ENCODE results near the gene CACNA1B. TPM values are rescaled to one million over a fixed set of nuclear protein-coding genes. Genes with fewer than 3 reads are reported as not detected.

CACNA1B gene
- total RNA-seq, 5 donors from 2014 or later (not counting 1 experiment from before 2014, with no cell fraction given), result 0.03 to 0.09 (median 0.03) TPM; not detected in 2

DNA sequence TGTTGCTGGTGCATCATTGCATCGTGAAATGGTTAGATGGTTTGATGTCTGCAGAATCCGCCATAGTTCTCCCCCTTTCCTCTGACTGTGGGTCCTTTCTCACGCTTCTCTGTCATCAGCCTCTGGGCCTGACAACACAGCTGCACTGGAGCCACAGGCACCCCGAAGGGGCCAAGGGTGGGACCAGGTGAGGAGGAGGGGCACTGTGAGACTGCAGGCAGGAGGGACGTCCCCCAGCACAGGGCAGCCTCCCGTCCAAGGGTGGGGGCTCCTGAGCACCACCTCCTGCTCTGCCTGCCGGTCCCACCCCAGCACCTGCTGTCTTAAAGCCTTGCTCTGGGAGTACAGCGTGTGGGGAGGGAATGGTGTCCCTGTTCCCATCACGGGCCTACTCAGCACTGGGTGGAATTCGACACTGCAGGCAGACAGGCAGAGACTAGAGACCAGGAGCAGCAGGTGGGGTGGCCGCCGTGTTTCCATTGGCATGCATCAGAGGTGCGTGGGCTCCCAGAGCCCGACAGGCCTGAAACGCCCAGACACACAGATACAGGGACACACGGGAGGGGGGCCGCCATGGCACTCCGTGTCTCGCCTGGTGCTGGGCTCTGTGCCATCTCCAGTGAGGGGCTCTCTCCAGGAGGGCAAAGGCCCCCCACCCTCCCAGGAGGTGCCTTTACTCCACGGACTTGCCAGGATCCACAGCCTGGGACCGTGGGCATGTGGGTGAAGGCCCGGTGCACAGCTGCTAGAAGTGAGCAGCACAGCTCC, 15.0 kb downstream of the CACNA1B start:
- H3K9me3 ChIP-seq, result no peaks in the 10 kb centered on the region
- no peaks in the 10 kb centered on the region for H3K9me3 Mint-ChIP-seq
- no peak overlapping the region for H3K27ac ChIP-seq (ENCODE audit: low read length)
- peaks cover 0 to 5% of the 10 kb centered on the region in 2 experiments for H3K27me3 ChIP-seq (replicated peaks in 1 of 2; ENCODE audit: control insufficient read depth in 2 of 2, extremely low read depth in 1 of 2, insufficient read depth in 2 of 2, low read length in 1 of 2)
- ChIA-PET POLR2A (no interaction called here), CTCF (interaction anchor here in 1 of 2 donors (0.6 kb wide), 1 partner anchor 115 kb away, joined by 5 read pairs; no protein-coding TSS in a partner anchor)
- no peak overlapping the region for H3K27ac Mint-ChIP-seq
- H3K4me3 ChIP-seq (ENCODE audit: control insufficient read depth in 1 of 2, extremely low read depth in 1 of 2, low read length in 1 of 2), result no peak overlapping the region
- ATAC-seq (replicated peaks in 1 of 4) (no peak), DNase-seq (no peak)
- no peaks in the 10 kb centered on the region for H3K36me3 ChIP-seq (ENCODE audit: control insufficient read depth in 2 of 2, extremely low read depth in 1 of 2, insufficient read depth in 1 of 2, low read length in 1 of 2)
- H3K4me1 ChIP-seq (ENCODE audit: control insufficient read depth in 1 of 2, extremely low read depth in 1 of 2, insufficient read depth in 2 of 2, low read length in 2 of 2), result no peaks in the 10 kb centered on the region
- WGBS (ENCODE audit: insufficient coverage), result 72% methylated on average over 20 of the region's 22 CpGs
- no peaks in the 10 kb centered on the region for H3K36me3 Mint-ChIP-seq
- H3K4me1 Mint-ChIP-seq, result no peaks in the 10 kb centered on the region
- no peak overlapping the region for H3K4me3 Mint-ChIP-seq
- peaks cover 0 to 2% of the 10 kb centered on the region in 2 donors for H3K27me3 Mint-ChIP-seq

DNA sequence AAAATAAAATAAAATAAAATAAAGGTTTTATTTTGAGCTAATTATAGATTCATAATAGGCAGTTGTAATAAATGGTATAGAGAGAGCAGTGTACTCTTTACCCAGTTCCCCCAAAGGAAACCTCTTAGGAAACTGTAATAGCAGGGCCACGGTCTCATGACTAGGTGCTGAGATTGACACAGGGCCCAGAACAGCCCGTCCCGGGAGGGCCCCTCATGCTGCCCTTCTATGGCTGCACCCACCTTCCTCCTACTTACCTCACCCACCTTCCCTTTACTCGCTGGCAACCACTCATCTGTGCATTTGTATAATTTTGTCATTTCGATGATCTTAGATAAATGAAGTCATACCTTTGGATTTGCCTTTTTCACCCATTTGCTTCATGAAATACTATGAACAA, 16.1 kb downstream of the CACNA1B start:
- H3K27me3 Mint-ChIP-seq, result peaks cover 0 to 2% of the 10 kb centered on the region in 2 donors
- Histone ChIP-seq H3K4me3 (ENCODE audit: control insufficient read depth in 1 of 2, extremely low read depth in 1 of 2, low read length in 1 of 2) (no peak overlapping the region), H3K27me3 (replicated peaks in 1 of 2; ENCODE audit: control insufficient read depth in 2 of 2, extremely low read depth in 1 of 2, insufficient read depth in 2 of 2, low read length in 1 of 2) (peaks cover 0 to 5% of the 10 kb centered on the region in 2 experiments), H3K36me3 (ENCODE audit: control insufficient read depth in 2 of 2, extremely low read depth in 1 of 2, insufficient read depth in 1 of 2, low read length in 1 of 2) (no peaks in the 10 kb centered on the region), H3K9me3 (no peaks in the 10 kb centered on the region), H3K4me1 (ENCODE audit: control insufficient read depth in 1 of 2, extremely low read depth in 1 of 2, insufficient read depth in 2 of 2, low read length in 2 of 2) (no peaks in the 10 kb centered on the region), H3K27ac (ENCODE audit: low read length) (no peak overlapping the region)
- no peak overlapping the region for H3K4me3 Mint-ChIP-seq
- ChIA-PET POLR2A (no interaction called here), CTCF (interaction anchor here in 1 of 2 donors (0.6 kb wide), 1 partner anchor 116 kb away, joined by 5 read pairs; no protein-coding TSS in a partner anchor)
- peaks cover 0 to 6% (median 6%) of the 10 kb centered on the region in 3 donors for H3K9me3 Mint-ChIP-seq
- no peak for ATAC-seq (replicated peaks in 1 of 4)
- H3K4me1 Mint-ChIP-seq, result no peaks in the 10 kb centered on the region
- H3K27ac Mint-ChIP-seq, result no peak overlapping the region
- H3K36me3 Mint-ChIP-seq, result no peaks in the 10 kb centered on the region
- 64% methylated on average over 3 of the region's 5 CpGs for WGBS (ENCODE audit: insufficient coverage)
- DNase-seq, result no peak

DNA sequence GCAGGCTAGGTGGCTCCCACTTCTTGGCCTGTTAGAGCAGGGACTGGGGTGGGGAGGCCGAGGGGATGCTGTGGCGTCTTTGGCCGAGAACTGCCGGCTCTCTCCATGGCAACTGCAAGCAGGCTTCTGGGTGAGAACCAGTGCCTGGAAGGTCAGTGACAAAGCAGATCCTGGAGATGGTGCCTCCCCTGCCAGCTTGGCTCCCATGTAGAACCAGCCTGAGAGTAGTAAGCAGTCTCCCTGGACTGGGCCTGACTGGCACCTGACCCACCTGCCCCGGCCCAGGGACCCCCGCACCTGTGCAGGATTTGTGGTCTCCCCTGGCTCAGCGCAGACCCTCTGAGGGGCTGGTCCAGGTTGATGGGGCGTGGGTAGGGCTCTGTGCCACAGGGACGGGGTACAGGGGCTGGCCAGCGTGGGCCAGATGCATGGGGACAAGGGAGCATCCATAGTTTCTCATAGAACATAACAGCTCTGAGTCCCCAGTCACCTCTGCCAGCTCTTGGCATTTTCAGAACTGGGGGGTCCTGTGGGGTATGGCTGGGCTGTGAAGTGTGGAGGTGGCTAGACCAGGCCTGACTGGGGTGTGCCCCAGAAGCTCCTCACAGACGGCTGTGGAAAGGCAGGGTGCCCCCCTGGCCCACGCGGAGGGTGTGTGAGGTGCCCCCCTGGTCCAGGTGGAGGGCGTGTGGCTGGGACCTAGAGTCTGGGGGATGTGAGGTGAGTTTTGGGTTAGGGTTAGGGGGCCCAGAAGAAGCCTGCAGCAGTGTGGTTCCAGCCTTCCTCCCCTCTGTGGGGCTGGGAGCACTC, 22.2 kb downstream of the CACNA1B start:
- Mint-ChIP-seq H3K9me3 (peaks cover 0 to 6% (median 6%) of the 10 kb centered on the region in 3 donors), H3K36me3 (no peaks in the 10 kb centered on the region), H3K4me3 (no peak overlapping the region), H3K27me3 (peaks cover 23% of the 10 kb centered on the region in 2 donors), H3K27ac (no peak overlapping the region), H3K4me1 (no peaks in the 10 kb centered on the region)
- WGBS (ENCODE audit: insufficient coverage), result 79% methylated on average over 7 of the region's 14 CpGs
- Histone ChIP-seq H3K9me3 (no peaks in the 10 kb centered on the region), H3K36me3 (ENCODE audit: control insufficient read depth in 2 of 2, extremely low read depth in 1 of 2, insufficient read depth in 1 of 2, low read length in 1 of 2) (no peaks in the 10 kb centered on the region), H3K4me1 (ENCODE audit: control insufficient read depth in 1 of 2, extremely low read depth in 1 of 2, insufficient read depth in 2 of 2, low read length in 2 of 2) (no peaks in the 10 kb centered on the region), H3K27ac (ENCODE audit: low read length) (no peak overlapping the region), H3K27me3 (replicated peaks in 1 of 2; ENCODE audit: control insufficient read depth in 2 of 2, extremely low read depth in 1 of 2, insufficient read depth in 2 of 2, low read length in 1 of 2) (peaks cover 0 to 44% of the 10 kb centered on the region in 2 experiments), H3K4me3 (ENCODE audit: control insufficient read depth in 1 of 2, extremely low read depth in 1 of 2, low read length in 1 of 2) (no peak overlapping the region)
- no peak for DNase-seq
- ATAC-seq (replicated peaks in 1 of 4), result no peak
- ChIA-PET POLR2A (no interaction called here), CTCF (no interaction called here)

DNA sequence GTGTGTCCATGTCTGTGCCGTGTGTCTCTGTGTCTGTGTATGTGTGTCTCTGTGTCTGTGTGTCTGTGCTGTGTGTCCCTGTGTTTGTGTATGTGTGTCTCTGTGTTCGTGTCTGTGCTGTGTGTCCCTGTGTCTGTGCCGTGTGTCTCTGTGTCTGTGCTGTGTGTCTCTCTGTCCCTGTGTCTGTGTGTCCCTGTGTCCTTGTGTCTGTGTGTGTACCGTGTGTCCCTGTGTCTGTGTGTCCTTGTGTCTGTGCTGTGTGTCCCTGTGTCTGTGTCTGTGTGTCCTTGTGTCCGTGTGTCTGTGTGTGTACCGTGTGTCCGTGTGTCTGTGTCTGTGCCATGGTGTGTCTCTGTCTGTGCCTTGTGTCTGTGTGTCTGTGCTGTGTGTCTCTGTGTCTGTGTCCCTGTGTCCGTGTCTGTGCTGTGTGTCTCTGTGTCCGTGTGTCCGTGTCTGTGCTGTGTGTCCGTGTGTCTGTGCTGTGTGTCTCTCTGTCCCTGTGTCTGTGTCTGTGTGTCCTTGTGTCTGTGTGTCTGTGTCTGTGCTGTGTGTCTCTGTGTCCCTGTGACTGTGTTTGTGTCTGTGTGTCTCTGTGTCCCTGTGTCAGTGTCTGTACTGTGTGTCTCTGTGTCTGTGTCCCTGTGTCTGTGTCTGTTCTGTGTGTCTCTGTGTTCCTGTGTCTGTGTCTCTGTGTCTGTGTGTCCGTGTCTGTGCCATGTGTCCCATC, 23.2 kb downstream of the CACNA1B start:
- ATAC-seq (replicated peaks in 1 of 4), result no peak
- no peak overlapping the region for H3K4me3 Mint-ChIP-seq
- POLR2A ChIA-PET, result no interaction called here

DNA sequence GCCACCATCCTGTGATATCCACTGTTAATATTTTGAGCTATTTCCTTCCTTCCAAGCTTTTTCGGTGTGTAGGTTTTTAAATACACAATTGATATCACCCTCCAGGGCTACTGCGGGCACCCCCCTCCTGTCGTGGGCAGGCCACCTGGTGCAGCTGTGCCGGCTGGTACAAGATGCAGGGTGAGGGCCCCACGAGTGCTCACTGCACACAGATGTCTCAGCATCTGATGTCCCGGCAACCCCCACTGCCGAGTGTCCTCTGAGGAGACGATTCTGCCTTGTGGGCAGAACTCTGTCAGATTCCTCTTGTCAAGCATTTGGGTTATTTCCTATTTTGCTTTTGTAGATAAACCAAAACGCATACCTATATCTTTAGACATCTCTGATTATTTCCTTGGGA, 25.1 kb downstream of the CACNA1B start:
- H3K9me3 Mint-ChIP-seq, result peaks cover 0 to 6% (median 6%) of the 10 kb centered on the region in 3 donors

More for the DNA sequence above, 23.2 kb downstream of the CACNA1B start:
- Histone ChIP-seq H3K36me3 (ENCODE audit: control insufficient read depth in 2 of 2, extremely low read depth in 1 of 2, insufficient read depth in 1 of 2, low read length in 1 of 2) (no peaks in the 10 kb centered on the region), H3K9me3 (no peaks in the 10 kb centered on the region), H3K27ac (ENCODE audit: low read length) (no peak overlapping the region), H3K4me1 (ENCODE audit: control insufficient read depth in 1 of 2, extremely low read depth in 1 of 2, insufficient read depth in 2 of 2, low read length in 2 of 2) (no peaks in the 10 kb centered on the region), H3K27me3 (replicated peaks in 1 of 2; ENCODE audit: control insufficient read depth in 2 of 2, extremely low read depth in 1 of 2, insufficient read depth in 2 of 2, low read length in 1 of 2) (peaks cover 0 to 44% of the 10 kb centered on the region in 2 experiments), H3K4me3 (ENCODE audit: control insufficient read depth in 1 of 2, extremely low read depth in 1 of 2, low read length in 1 of 2) (no peak overlapping the region)
- no peak for DNase-seq
- Mint-ChIP-seq H3K27me3 (peaks cover 23 to 24% of the 10 kb centered on the region in 2 donors), H3K27ac (no peak overlapping the region), H3K9me3 (peaks cover 0 to 6% (median 6%) of the 10 kb centered on the region in 3 donors), H3K4me1 (no peaks in the 10 kb centered on the region), H3K36me3 (no peaks in the 10 kb centered on the region)
- CTCF ChIA-PET, result no interaction called here
- 90% methylated on average over 12 of the region's 12 CpGs for WGBS (ENCODE audit: insufficient coverage)

DNA sequence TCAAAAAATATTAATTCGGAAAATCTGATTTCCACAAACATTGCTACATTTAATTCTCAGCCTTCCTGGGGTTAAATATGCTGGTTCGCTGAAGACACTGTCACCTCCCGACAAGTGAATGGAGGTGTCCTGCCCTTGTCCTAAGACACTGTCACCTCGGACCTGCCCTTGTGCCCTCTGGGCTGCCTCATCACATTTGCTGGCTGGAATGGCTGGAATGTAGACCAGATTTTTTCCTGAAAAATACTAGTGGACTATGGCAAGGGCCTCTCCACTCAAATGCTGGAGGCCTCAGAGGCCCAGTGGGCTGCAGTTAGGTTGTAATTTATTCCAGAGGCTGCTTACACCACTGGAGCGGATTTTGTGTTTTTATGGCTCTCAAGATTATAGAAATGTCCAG, 28.2 kb downstream of the CACNA1B start:
- ATAC-seq (replicated peaks in 1 of 4) (no peak), DNase-seq (no peak)
- ChIA-PET CTCF (no interaction called here), POLR2A (no interaction called here)
- Histone ChIP-seq H3K27me3 (replicated peaks in 1 of 2; ENCODE audit: control insufficient read depth in 2 of 2, extremely low read depth in 1 of 2, insufficient read depth in 2 of 2, low read length in 1 of 2) (peaks cover 0 to 27% of the 10 kb centered on the region in 2 experiments), H3K27ac (ENCODE audit: low read length) (no peak overlapping the region), H3K4me1 (ENCODE audit: control insufficient read depth in 1 of 2, extremely low read depth in 1 of 2, insufficient read depth in 2 of 2, low read length in 2 of 2) (no peaks in the 10 kb centered on the region), H3K9me3 (no peaks in the 10 kb centered on the region), H3K36me3 (ENCODE audit: control insufficient read depth in 2 of 2, extremely low read depth in 1 of 2, insufficient read depth in 1 of 2, low read length in 1 of 2) (no peaks in the 10 kb centered on the region), H3K4me3 (ENCODE audit: control insufficient read depth in 1 of 2, extremely low read depth in 1 of 2, low read length in 1 of 2) (no peak overlapping the region)
- Mint-ChIP-seq H3K9me3 (no peaks in the 10 kb centered on the region), H3K4me3 (no peak overlapping the region), H3K27ac (no peak overlapping the region), H3K36me3 (no peaks in the 10 kb centered on the region), H3K4me1 (no peaks in the 10 kb centered on the region), H3K27me3 (peaks cover 36 to 39% of the 10 kb centered on the region in 2 donors)
- WGBS (ENCODE audit: insufficient coverage), result 82% methylated on average over 4 of the region's 5 CpGs

More for the DNA sequence above, 25.1 kb downstream of the CACNA1B start:
- Histone ChIP-seq H3K27me3 (replicated peaks in 1 of 2; ENCODE audit: control insufficient read depth in 2 of 2, extremely low read depth in 1 of 2, insufficient read depth in 2 of 2, low read length in 1 of 2) (peaks cover 0 to 44% of the 10 kb centered on the region in 2 experiments), H3K27ac (ENCODE audit: low read length) (no peak overlapping the region), H3K4me1 (ENCODE audit: control insufficient read depth in 1 of 2, extremely low read depth in 1 of 2, insufficient read depth in 2 of 2, low read length in 2 of 2) (no peaks in the 10 kb centered on the region), H3K36me3 (ENCODE audit: control insufficient read depth in 2 of 2, extremely low read depth in 1 of 2, insufficient read depth in 1 of 2, low read length in 1 of 2) (no peaks in the 10 kb centered on the region), H3K9me3 (no peaks in the 10 kb centered on the region), H3K4me3 (ENCODE audit: control insufficient read depth in 1 of 2, extremely low read depth in 1 of 2, low read length in 1 of 2) (no peak overlapping the region)
- no peaks in the 10 kb centered on the region for H3K4me1 Mint-ChIP-seq
- no peak overlapping the region for H3K4me3 Mint-ChIP-seq
- H3K27me3 Mint-ChIP-seq, result peaks cover 32 to 34% of the 10 kb centered on the region in 2 donors
- H3K36me3 Mint-ChIP-seq, result no peaks in the 10 kb centered on the region
- H3K27ac Mint-ChIP-seq, result no peak overlapping the region
- ATAC-seq (replicated peaks in 1 of 4) (no peak), DNase-seq (no peak)
- 55% methylated on average over 5 of the region's 9 CpGs for WGBS (ENCODE audit: insufficient coverage)
- ChIA-PET POLR2A (no interaction called here), CTCF (no interaction called here)

Measured in T-cell (primary cell).